ENCODE data around the gene PPM1F. TPM values are rescaled to one million over a fixed set of nuclear protein-coding genes. Genes with fewer than 3 reads are reported as not detected.

The PPM1F gene
- polyA plus RNA-seq, 1 donor from 2014 or later = 28.3 TPM

GRCh38 chr22:21933910-21934309 is 18.7 kb downstream of the PPM1F start:
- Histone ChIP-seq H3K9me2 (ENCODE audit: insufficient read depth, low read length) (no peaks in the 10 kb centered on the region), H3K27ac (ENCODE audit: low read length) (no peak overlapping the region), H2AFZ (ENCODE audit: low read depth, low read length) (no peak overlapping the region), H3K36me3 (ENCODE audit: insufficient read depth, low read length) (no peaks in the 10 kb centered on the region), H3K27me3 (ENCODE audit: insufficient read depth, low read depth, low read length) (no peaks in the 10 kb centered on the region), H3K4me2 (ENCODE audit: low read length) (no peak overlapping the region), H3K9ac (ENCODE audit: low read length) (no peak overlapping the region), H3K4me3 (ENCODE audit: low read length) (no peak overlapping the region), H3F3A (ENCODE audit: insufficient read depth, low read length, poor library complexity, severe bottlenecking) (no peaks in the 10 kb centered on the region), H3K79me2 (replicated peaks; ENCODE audit: insufficient read depth, low read length) (no peaks in the 10 kb centered on the region), H4K20me1 (ENCODE audit: insufficient read depth) (no peaks in the 10 kb centered on the region), H3K9me3 (ENCODE audit: low read length) (no peaks in the 10 kb centered on the region)
- TF ChIP-seq SMC3 (conservative IDR thresholded peaks at IDR 0.05; ENCODE audit: poor library complexity) (no peak), TAF1 (IDR thresholded peaks at IDR 0.05; ENCODE audit: low read depth) (no peak), RAD21 (conservative IDR thresholded peaks at IDR 0.05) (no peak), REST (IDR thresholded peaks at IDR 0.05; ENCODE audit: borderline replicate concordance) (no peak), EZH2 (IDR thresholded peaks at IDR 0.05; ENCODE audit: borderline replicate concordance, insufficient read depth, low read length, poor library complexity, severe bottlenecking) (no peak), MXI1 (conservative IDR thresholded peaks at IDR 0.05; ENCODE audit: poor library complexity, severe bottlenecking) (no peak), POLR2AphosphoS5 (IDR thresholded peaks at IDR 0.05) (no peak), EP300 (conservative IDR thresholded peaks at IDR 0.05; ENCODE audit: poor library complexity, severe bottlenecking) (no peak)

GRCh38 chr22:21933413-21933812 is 19.2 kb downstream of the PPM1F start:
- H3K27me3 ChIP-seq (ENCODE audit: insufficient read depth, low read depth, low read length) = no peaks in the 10 kb centered on the region
- no peak overlapping the region for H3K4me2 ChIP-seq (ENCODE audit: low read length)
- H3K9me2 ChIP-seq (ENCODE audit: insufficient read depth, low read length) = no peaks in the 10 kb centered on the region
- H3K9me3 ChIP-seq (ENCODE audit: low read length) = no peaks in the 10 kb centered on the region
- no peaks in the 10 kb centered on the region for H3K36me3 ChIP-seq (ENCODE audit: insufficient read depth, low read length)
- no peak overlapping the region for H3K27ac ChIP-seq (ENCODE audit: low read length)
- H3F3A ChIP-seq (ENCODE audit: insufficient read depth, low read length, poor library complexity, severe bottlenecking) = no peaks in the 10 kb centered on the region
- H3K79me2 ChIP-seq (replicated peaks; ENCODE audit: insufficient read depth, low read length) = no peaks in the 10 kb centered on the region
- H4K20me1 ChIP-seq (ENCODE audit: insufficient read depth) = no peaks in the 10 kb centered on the region
- H2AFZ ChIP-seq (ENCODE audit: low read depth, low read length) = no peak overlapping the region
- TF ChIP-seq TAF1 (IDR thresholded peaks at IDR 0.05; ENCODE audit: low read depth) (no peak), EZH2 (IDR thresholded peaks at IDR 0.05; ENCODE audit: borderline replicate concordance, insufficient read depth, low read length, poor library complexity, severe bottlenecking) (no peak), MXI1 (conservative IDR thresholded peaks at IDR 0.05; ENCODE audit: poor library complexity, severe bottlenecking) (no peak), EP300 (conservative IDR thresholded peaks at IDR 0.05; ENCODE audit: poor library complexity, severe bottlenecking) (no peak), CTCF (IDR thresholded peaks at IDR 0.05; ENCODE audit: poor library complexity, severe bottlenecking) (no peak), RAD21 (conservative IDR thresholded peaks at IDR 0.05) (no peak), SMC3 (conservative IDR thresholded peaks at IDR 0.05; ENCODE audit: poor library complexity) (no peak), POLR2AphosphoS5 (IDR thresholded peaks at IDR 0.05) (no peak), REST (IDR thresholded peaks at IDR 0.05; ENCODE audit: borderline replicate concordance) (no peak)
- H3K9ac ChIP-seq (ENCODE audit: low read length) = no peak overlapping the region
- H3K4me3 ChIP-seq (ENCODE audit: low read length) = no peak overlapping the region

All from neural cell (in vitro differentiated cells).